K562 (cell line): ENCODE results near the gene PIGB. TPM values are rescaled to one million over a fixed set of nuclear protein-coding genes. Genes with fewer than 3 reads are reported as not detected.

ENCODE experiments used
- BACH1 ChIP-seq: fragments of 200-800 bp; sonication (Bioruptor generic); IDR thresholded peaks from 2 replicates; pipeline ENCODE4 v1.6.1; 2016; ENCODE audit warnings: missing genetic modification characterization, missing compliant biosample characterization
- BRD9 ChIP-seq: fragments of 450-650 bp; IDR thresholded peaks from 2 replicates; pipeline ENCODE4 v1.6.1; 2018; ENCODE audit warnings: low read depth; ENCODE audit not compliant: partially characterized antibody
- TAF1 ChIP-seq: IDR thresholded peaks from 2 replicates; pipeline ENCODE4 v1.6.1; 2011; ENCODE audit warnings: mild to moderate bottlenecking, low read length, moderate library complexity; ENCODE audit not compliant: insufficient read depth, control insufficient read depth, severe bottlenecking; ENCODE audit errors: extremely low read depth
- U2AF2 ChIP-seq: fragments of 200-400 bp; formaldehyde crosslinking; optimal IDR thresholded peaks from 2 replicates; pipeline ENCODE3; 2017; ENCODE audit warnings: low read depth, mild to moderate bottlenecking, low read length
- YY1 ChIP-seq, 3 experiments: IDR thresholded peaks; 2 replicates each; pipeline ENCODE4 v1.6.1; 2011; ENCODE audit warnings: low read length in 2 of 3, mild to moderate bottlenecking in 2 of 3, moderate library complexity in 2 of 3, borderline replicate concordance in 1 of 3, control low read depth in 1 of 3, low read depth in 1 of 3; ENCODE audit not compliant: insufficient read depth in 3 of 3, insufficient replicate concordance in 2 of 3, control insufficient read depth in 1 of 3, insufficient read length in 1 of 3; ENCODE audit errors: extremely low read depth in 1 of 3
- ZC3H11A ChIP-seq: IDR thresholded peaks from 2 replicates; pipeline ENCODE4 v1.6.1; 2012; ENCODE audit warnings: low read depth, low read length, improper control_type of control experiment
- ZNF253 ChIP-seq: fragments of 250-450 bp; sonication (Bioruptor Pico); conservative IDR thresholded peaks from 2 replicates; pipeline ENCODE4 v1.6.1; 2021; ENCODE audit warnings: mild to moderate bottlenecking
- ZNF79 ChIP-seq: fragments of 250-450 bp; sonication (Bioruptor Pico); IDR thresholded peaks from 2 replicates; pipeline ENCODE4 v1.4.0; 2020; ENCODE audit warnings: low read depth, mild to moderate bottlenecking, moderate library complexity
- polyA plus RNA-seq, 8 experiments: library from polyadenylated mRNA; depleted of rRNA in 4 of 8; stranded (reverse) in 5 of 8; unstranded in 3 of 8; fragments of >200 nt; fragmentation: Nextera tagmentation in 2 of 8; fragmentation: Illumina TruSeq in 1 of 8; extraction: Ambion mirVana in 2 of 8; extraction: Trizol in 1 of 8; gene quantifications; 2 replicates each; pipeline versions ENCODE4 v1.2.1 to v1.2.3, GENCODE V29; 2011 to 2014; ENCODE audit warnings: inconsistent platforms in 1 of 8, missing spikeins in 1 of 8
- total RNA-seq, 7 experiments: library from RNA; depleted of rRNA in 6 of 7; stranded (reverse); fragments of >200 nt in 6 of 7; fragmentation: Illumina TruSeq in 2 of 7; extraction: Trizol in 2 of 7; gene quantifications; 2 replicates each; pipeline versions ENCODE4 v1.2.1 to v1.2.3, GENCODE V29; 2011 to 2021; ENCODE audit warnings: low replicate concordance in 1 of 7
- TF ChIP-seq, protein P1 (sequence below): fragments of 450-650 bp; IDR thresholded peaks from 2 replicates; pipeline ENCODE4 v1.6.1; 2017; ENCODE audit warnings: antibody characterized with exemption
- TF ChIP-seq, protein P2 (sequence below): sonication (generic); formaldehyde crosslinking; IDR thresholded peaks from 2 replicates; pipeline ENCODE4 v1.9.0; 2022; ENCODE audit warnings: mild to moderate bottlenecking, missing genetic modification reagents
- TF ChIP-seq, protein P3 (sequence below): fragments of 450-650 bp; IDR thresholded peaks from 2 replicates; pipeline ENCODE4 v1.6.1; 2018; ENCODE audit warnings: mild to moderate bottlenecking, low read depth; ENCODE audit not compliant: partially characterized antibody
- TF ChIP-seq, protein P4 (sequence below), 2 experiments: fragments of 450-650 bp; IDR thresholded peaks; 2 replicates each; pipeline ENCODE4 v1.6.1; 2018; ENCODE audit warnings: mild to moderate bottlenecking in 2 of 2, low read depth in 1 of 2; ENCODE audit not compliant: partially characterized antibody in 2 of 2
- TF ChIP-seq, protein P5 (sequence below), 2 experiments: fragments of 200-800 bp in 1 of 2; sonication (Bioruptor generic) in 1 of 2; sonication (generic) in 1 of 2; formaldehyde crosslinking in 1 of 2; IDR thresholded peaks in 1 of 2; conservative IDR thresholded peaks in 1 of 2; 2 replicates each; pipeline versions ENCODE4 v1.5.0 to v1.6.1; 2016 to 2020; ENCODE audit warnings: missing compliant biosample characterization in 1 of 2, missing genetic modification characterization in 1 of 2, missing genetic modification reagents in 1 of 2

Gene PIGB
- total and polyA plus RNA-seq, 9 of the 15 experiments (the other 6 are each of a cell fraction or from before 2014, with no cell fraction given): 9.9 to 32.3 (median 18.2) TPM

DNA sequence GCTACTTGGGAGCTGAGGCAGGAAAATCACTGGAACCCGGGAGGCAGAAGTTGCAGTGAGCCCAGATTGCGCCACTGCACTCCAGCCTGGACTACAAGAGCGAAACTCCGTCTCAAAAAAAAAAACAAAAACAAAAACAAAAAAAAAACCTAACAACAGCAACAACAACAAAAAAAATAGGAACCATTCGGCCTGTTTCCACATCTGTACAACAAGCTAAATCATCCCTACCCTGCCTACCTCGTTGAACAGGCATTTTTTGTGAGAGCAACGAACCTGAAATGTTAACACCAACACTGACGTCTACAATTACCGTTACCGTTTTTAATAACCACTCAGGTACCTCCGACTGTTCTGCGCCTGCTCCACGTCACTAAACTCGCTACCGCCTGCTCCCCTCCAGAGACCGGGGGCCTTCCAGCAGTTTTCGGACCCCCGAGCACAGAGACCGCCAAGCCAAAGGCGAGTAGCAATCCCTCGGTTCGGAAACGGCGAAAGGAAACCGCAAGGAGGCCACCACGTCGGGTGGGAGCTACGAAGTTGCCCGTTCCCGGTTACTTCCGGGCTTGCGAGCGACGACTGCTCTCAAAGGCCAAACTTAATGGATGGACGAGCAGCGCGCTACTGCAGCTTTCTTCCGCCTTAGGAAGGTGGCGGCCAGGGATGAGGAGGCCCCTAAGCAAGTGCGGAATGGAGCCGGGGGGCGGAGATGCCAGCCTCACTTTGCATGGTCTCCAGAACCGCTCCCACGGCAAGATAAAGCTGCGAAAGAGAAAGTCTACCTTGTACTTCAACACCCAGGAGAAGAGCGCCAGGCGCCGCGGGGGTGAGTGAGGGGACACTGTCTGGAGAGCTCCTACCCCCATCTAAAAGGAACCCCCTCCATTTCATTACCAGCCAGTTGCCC is at the start of gene PIGB, which contains the start of gene PIGBOS1 (continued):
- TF ChIP-seq, protein P1, sequence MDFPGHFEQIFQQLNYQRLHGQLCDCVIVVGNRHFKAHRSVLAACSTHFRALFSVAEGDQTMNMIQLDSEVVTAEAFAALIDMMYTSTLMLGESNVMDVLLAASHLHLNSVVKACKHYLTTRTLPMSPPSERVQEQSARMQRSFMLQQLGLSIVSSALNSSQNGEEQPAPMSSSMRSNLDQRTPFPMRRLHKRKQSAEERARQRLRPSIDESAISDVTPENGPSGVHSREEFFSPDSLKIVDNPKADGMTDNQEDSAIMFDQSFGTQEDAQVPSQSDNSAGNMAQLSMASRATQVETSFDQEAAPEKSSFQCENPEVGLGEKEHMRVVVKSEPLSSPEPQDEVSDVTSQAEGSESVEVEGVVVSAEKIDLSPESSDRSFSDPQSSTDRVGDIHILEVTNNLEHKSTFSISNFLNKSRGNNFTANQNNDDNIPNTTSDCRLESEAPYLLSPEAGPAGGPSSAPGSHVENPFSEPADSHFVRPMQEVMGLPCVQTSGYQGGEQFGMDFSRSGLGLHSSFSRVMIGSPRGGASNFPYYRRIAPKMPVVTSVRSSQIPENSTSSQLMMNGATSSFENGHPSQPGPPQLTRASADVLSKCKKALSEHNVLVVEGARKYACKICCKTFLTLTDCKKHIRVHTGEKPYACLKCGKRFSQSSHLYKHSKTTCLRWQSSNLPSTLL: peak; percentile 61; the same call in 1 of the 2 replicates
- TF ChIP-seq TAF1 (peak; percentile 91), U2AF2 (no peak), ZC3H11A (no peak), ZNF253 (CRISPR knock-in tag) (no peak), ZNF79 (CRISPR knock-in tag) (no peak), BACH1 (tag) (0 out of 2 replicates have a peak, but pooled peaks have one; percentile 45), YY1 (IDR thresholded peaks at IDR 0.05; ENCODE audit: borderline replicate concordance in 1 of 3, control insufficient read depth in 1 of 3, extremely low read depth in 1 of 3, insufficient read depth in 3 of 3, insufficient read length in 1 of 3, insufficient replicate concordance in 2 of 3, low read depth in 1 of 3, low read length in 2 of 3) (peak in 2 of 3 experiments; percentile 72 to 85), BRD9 (peak; percentile 85)
- TF ChIP-seq, protein P2, sequence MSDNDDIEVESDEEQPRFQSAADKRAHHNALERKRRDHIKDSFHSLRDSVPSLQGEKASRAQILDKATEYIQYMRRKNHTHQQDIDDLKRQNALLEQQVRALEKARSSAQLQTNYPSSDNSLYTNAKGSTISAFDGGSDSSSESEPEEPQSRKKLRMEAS (CRISPR knock-in tag): peak; percentile 28; the same call in 1 of the 2 replicates
- TF ChIP-seq, protein P3, sequence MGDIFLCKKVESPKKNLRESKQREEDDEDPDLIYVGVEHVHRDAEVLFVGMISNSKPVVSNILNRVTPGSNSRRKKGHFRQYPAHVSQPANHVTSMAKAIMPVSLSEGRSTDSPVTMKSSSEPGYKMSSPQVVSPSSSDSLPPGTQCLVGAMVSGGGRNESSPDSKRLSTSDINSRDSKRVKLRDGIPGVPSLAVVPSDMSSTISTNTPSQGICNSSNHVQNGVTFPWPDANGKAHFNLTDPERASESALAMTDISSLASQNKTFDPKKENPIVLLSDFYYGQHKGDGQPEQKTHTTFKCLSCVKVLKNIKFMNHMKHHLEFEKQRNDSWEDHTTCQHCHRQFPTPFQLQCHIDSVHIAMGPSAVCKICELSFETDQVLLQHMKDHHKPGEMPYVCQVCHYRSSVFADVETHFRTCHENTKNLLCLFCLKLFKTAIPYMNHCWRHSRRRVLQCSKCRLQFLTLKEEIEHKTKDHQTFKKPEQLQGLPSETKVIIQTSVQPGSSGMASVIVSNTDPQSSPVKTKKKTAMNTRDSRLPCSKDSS: peak; percentile 33
- TF ChIP-seq, protein P4, sequence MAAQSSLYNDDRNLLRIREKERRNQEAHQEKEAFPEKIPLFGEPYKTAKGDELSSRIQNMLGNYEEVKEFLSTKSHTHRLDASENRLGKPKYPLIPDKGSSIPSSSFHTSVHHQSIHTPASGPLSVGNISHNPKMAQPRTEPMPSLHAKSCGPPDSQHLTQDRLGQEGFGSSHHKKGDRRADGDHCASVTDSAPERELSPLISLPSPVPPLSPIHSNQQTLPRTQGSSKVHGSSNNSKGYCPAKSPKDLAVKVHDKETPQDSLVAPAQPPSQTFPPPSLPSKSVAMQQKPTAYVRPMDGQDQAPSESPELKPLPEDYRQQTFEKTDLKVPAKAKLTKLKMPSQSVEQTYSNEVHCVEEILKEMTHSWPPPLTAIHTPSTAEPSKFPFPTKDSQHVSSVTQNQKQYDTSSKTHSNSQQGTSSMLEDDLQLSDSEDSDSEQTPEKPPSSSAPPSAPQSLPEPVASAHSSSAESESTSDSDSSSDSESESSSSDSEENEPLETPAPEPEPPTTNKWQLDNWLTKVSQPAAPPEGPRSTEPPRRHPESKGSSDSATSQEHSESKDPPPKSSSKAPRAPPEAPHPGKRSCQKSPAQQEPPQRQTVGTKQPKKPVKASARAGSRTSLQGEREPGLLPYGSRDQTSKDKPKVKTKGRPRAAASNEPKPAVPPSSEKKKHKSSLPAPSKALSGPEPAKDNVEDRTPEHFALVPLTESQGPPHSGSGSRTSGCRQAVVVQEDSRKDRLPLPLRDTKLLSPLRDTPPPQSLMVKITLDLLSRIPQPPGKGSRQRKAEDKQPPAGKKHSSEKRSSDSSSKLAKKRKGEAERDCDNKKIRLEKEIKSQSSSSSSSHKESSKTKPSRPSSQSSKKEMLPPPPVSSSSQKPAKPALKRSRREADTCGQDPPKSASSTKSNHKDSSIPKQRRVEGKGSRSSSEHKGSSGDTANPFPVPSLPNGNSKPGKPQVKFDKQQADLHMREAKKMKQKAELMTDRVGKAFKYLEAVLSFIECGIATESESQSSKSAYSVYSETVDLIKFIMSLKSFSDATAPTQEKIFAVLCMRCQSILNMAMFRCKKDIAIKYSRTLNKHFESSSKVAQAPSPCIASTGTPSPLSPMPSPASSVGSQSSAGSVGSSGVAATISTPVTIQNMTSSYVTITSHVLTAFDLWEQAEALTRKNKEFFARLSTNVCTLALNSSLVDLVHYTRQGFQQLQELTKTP (IDR thresholded peaks at IDR 0.05; ENCODE audit: low read depth in 1 of 2, partially characterized antibody in 2 of 2): peak in 1 of 2 experiments; percentile 69
- TF ChIP-seq, protein P5, sequence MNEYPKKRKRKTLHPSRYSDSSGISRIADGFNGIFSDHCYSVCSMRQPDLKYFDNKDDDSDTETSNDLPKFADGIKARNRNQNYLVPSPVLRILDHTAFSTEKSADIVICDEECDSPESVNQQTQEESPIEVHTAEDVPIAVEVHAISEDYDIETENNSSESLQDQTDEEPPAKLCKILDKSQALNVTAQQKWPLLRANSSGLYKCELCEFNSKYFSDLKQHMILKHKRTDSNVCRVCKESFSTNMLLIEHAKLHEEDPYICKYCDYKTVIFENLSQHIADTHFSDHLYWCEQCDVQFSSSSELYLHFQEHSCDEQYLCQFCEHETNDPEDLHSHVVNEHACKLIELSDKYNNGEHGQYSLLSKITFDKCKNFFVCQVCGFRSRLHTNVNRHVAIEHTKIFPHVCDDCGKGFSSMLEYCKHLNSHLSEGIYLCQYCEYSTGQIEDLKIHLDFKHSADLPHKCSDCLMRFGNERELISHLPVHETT (CRISPR knock-in tag; conservative IDR thresholded peaks at IDR 0.05 in 1 of 2, IDR thresholded peaks at IDR 0.05 in 1 of 2): peak in 1 of 2 experiments; percentile 81; a peak in 1 of 4 replicates
